Neural cell (in vitro differentiated cells): ENCODE measurements around the gene ITGB1BP2.

Source experiments
- CTCF ChIP-seq: fragments of 450-650 bp; IDR thresholded peaks from 2 replicates; pipeline ENCODE4 v1.5.1; 2014; ENCODE audit warnings: antibody characterized with exemption, mild to moderate bottlenecking, moderate library complexity; ENCODE audit not compliant: poor library complexity, severe bottlenecking
- POLR2AphosphoS5 ChIP-seq: IDR thresholded peaks from 2 replicates; pipeline ENCODE4 v1.6.1; 2012

DNA sequence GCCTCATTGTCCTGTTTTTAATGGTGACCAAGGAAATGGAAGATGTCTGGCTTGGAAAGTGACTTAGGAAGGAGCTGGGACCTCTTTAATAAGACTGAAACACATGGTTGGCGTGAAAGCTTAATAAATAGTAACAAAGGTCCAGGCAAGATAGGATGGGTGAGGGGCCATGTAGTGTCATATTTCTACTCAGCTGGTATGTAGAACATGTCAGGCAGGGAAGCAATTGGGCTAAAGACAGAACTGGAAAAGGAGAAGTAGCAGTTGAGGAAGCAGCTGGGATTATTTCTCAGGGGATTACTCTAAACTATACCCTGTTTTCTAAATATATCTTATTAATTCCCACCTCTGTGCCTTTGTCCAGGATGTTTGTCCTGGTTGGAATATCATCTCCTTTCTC is 18.6 kb downstream of the ITGB1BP2 start:
- TF ChIP-seq CTCF (no peak), POLR2AphosphoS5 (no peak)
